Measurements from ENCODE around the gene P3H3.

Gene P3H3

DNA sequence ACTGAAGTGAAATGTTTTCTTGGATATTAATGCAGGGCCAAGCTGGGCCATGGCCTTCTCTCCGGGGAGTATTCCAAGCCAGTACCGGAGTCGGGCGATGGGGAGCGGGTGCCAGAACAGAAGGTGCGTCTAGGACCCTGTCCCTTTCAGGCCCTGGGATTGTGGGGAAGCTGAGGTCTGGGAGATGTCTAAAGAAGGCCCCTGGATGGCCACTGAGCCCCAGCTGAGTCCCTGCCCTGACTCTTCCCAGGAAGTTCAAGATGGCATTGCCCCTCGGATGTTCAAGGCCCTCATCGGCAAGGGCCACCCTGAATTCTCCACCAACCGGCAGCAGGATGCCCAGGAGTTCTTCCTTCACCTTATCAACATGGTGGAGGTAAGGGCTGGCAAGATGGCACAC lies 31.9 kb downstream of the P3H3 start:
- no peak overlapping the region for H2AFZ ChIP-seq (ENCODE audit: low read depth, low read length)
- H3K9ac ChIP-seq (ENCODE audit: low read length) = no peak overlapping the region
- 0 out of 2 replicates have a peak, but pooled peaks cover under 1% of the 10 kb centered on the region for H3K79me2 ChIP-seq (ENCODE audit: low read length)
- no peak for TF ChIP-seq EZH2phosphoT487 (IDR thresholded peaks at IDR 0.05; ENCODE audit: low read depth)
- TF ChIP-seq, protein P1, sequence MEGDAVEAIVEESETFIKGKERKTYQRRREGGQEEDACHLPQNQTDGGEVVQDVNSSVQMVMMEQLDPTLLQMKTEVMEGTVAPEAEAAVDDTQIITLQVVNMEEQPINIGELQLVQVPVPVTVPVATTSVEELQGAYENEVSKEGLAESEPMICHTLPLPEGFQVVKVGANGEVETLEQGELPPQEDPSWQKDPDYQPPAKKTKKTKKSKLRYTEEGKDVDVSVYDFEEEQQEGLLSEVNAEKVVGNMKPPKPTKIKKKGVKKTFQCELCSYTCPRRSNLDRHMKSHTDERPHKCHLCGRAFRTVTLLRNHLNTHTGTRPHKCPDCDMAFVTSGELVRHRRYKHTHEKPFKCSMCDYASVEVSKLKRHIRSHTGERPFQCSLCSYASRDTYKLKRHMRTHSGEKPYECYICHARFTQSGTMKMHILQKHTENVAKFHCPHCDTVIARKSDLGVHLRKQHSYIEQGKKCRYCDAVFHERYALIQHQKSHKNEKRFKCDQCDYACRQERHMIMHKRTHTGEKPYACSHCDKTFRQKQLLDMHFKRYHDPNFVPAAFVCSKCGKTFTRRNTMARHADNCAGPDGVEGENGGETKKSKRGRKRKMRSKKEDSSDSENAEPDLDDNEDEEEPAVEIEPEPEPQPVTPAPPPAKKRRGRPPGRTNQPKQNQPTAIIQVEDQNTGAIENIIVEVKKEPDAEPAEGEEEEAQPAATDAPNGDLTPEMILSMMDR (IDR thresholded peaks at IDR 0.05; ENCODE audit: low read depth, low read length) = no peak
- peaks cover 57% of the 10 kb centered on the region for H3K36me3 ChIP-seq (replicated peaks; ENCODE audit: low read depth, low read length)
- H3K4me2 ChIP-seq (ENCODE audit: low read length) = no peak overlapping the region
- no peaks in the 10 kb centered on the region for H3K9me3 ChIP-seq (ENCODE audit: insufficient read depth, low read length)
- H4K20me1 ChIP-seq (ENCODE audit: insufficient read depth, low read length) = no peaks in the 10 kb centered on the region
- H3K27me3 ChIP-seq (ENCODE audit: low read depth, low read length) = no peaks in the 10 kb centered on the region
- no peak overlapping the region for H3K4me3 ChIP-seq (ENCODE audit: low read length)
- H3K27ac ChIP-seq (ENCODE audit: low read length) = no peak overlapping the region
- no peaks in the 10 kb centered on the region for H3K4me1 ChIP-seq (ENCODE audit: low read length)

DNA sequence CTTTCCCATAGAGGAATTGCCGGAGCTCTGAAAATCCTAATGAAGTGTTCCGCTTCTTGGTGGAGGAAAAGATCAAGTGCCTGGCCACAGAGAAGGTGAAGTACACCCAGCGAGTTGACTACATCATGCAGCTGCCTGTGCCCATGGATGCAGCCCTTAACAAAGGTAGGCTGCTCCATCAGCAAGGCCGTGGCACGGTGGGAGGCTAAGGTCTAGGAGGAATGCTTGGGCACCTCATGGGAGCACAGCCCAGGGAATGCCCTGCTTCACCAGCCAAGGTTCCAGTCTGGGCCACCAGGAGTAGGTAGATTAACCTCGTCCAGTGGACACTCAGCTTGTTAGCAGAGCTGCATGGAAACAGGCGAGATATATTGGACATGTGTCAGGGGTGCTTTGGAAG lies 32.7 kb downstream of the P3H3 start:
- Histone ChIP-seq H3K27ac (ENCODE audit: low read length) (no peak overlapping the region), H3K27me3 (ENCODE audit: low read depth, low read length) (no peaks in the 10 kb centered on the region), H3K4me2 (ENCODE audit: low read length) (no peak overlapping the region), H4K20me1 (ENCODE audit: insufficient read depth, low read length) (no peaks in the 10 kb centered on the region), H3K9ac (ENCODE audit: low read length) (no peak overlapping the region), H3K4me3 (ENCODE audit: low read length) (no peak overlapping the region), H3K4me1 (ENCODE audit: low read length) (no peaks in the 10 kb centered on the region), H3K36me3 (replicated peaks; ENCODE audit: low read depth, low read length) (peaks cover 56% of the 10 kb centered on the region), H3K79me2 (ENCODE audit: low read length) (no peaks in the 10 kb centered on the region), H3K9me3 (ENCODE audit: insufficient read depth, low read length) (no peaks in the 10 kb centered on the region), H2AFZ (ENCODE audit: low read depth, low read length) (no peak overlapping the region)
- TF ChIP-seq, protein P1 (IDR thresholded peaks at IDR 0.05; ENCODE audit: low read depth, low read length) = no peak
- TF ChIP-seq EZH2phosphoT487 (IDR thresholded peaks at IDR 0.05; ENCODE audit: low read depth) = no peak

DNA sequence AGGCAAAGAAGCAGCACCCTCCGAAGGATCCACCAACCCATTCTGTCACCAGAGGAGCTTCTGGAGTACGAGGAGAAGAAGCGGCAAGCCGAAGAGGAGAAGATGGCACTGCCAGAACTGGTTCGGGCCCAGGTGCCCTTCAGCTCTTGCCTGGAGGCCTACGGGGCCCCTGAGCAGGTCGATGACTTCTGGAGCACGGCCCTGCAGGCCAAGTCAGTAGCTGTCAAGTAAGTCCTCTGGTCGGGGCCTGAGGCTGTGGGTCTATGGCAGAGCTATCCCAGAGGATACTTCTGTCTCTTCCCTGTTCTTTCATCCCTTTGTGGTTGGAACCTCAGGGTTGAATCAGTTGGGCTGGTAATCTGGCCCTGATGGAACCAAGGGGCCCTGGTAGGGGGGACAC lies 33.2 kb downstream of the P3H3 start:
- Histone ChIP-seq H3K4me2 (ENCODE audit: low read length) (no peak overlapping the region), H3K27me3 (ENCODE audit: low read depth, low read length) (no peaks in the 10 kb centered on the region), H3K4me3 (ENCODE audit: low read length) (no peak overlapping the region), H3K79me2 (ENCODE audit: low read length) (no peaks in the 10 kb centered on the region), H2AFZ (ENCODE audit: low read depth, low read length) (no peak overlapping the region), H4K20me1 (ENCODE audit: insufficient read depth, low read length) (no peaks in the 10 kb centered on the region), H3K27ac (ENCODE audit: low read length) (no peak overlapping the region), H3K36me3 (replicated peaks; ENCODE audit: low read depth, low read length) (peaks cover 55% of the 10 kb centered on the region), H3K9me3 (ENCODE audit: insufficient read depth, low read length) (no peaks in the 10 kb centered on the region), H3K9ac (ENCODE audit: low read length) (no peak overlapping the region), H3K4me1 (ENCODE audit: low read length) (peaks cover under 1% of the 10 kb centered on the region)
- no peak for TF ChIP-seq EZH2phosphoT487 (IDR thresholded peaks at IDR 0.05; ENCODE audit: low read depth)
- TF ChIP-seq, protein P1 (IDR thresholded peaks at IDR 0.05; ENCODE audit: low read depth, low read length) = no peak

DNA sequence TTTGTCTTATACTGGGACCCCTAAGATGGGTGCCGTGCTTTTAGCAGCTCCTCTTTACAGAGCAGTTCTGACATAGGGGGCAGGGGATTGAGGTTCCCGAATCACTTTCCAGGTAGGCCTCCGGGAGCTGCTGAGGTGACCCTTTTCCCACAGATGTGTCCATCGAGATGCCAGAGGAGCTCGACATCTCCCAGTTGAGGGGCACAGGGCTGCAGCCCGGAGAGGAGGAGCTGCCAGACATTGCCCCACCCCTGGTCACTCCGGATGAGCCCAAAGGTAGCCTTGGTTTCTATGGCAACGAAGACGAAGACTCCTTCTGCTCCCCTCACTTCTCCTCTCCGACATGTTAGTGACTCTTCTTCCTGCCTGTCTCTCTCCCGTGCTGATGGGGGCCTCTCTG lies 34.8 kb downstream of the P3H3 start:
- peaks cover 7% of the 10 kb centered on the region for H3K79me2 ChIP-seq (ENCODE audit: low read length)
- H2AFZ ChIP-seq (ENCODE audit: low read depth, low read length) = no peak overlapping the region
- no peak overlapping the region for H3K9ac ChIP-seq (ENCODE audit: low read length)
- no peak overlapping the region for H3K4me3 ChIP-seq (ENCODE audit: low read length)
- H3K27ac ChIP-seq (ENCODE audit: low read length) = no peak overlapping the region
- peaks cover 46% of the 10 kb centered on the region for H3K36me3 ChIP-seq (replicated peaks; ENCODE audit: low read depth, low read length)
- H3K4me1 ChIP-seq (ENCODE audit: low read length) = peaks cover 7% of the 10 kb centered on the region
- no peak overlapping the region for H3K4me2 ChIP-seq (ENCODE audit: low read length)
- H4K20me1 ChIP-seq (ENCODE audit: insufficient read depth, low read length) = peaks cover under 1% of the 10 kb centered on the region; the same call in 1 of the 2 replicates
- no peaks in the 10 kb centered on the region for H3K9me3 ChIP-seq (ENCODE audit: insufficient read depth, low read length)
- TF ChIP-seq EZH2phosphoT487 (IDR thresholded peaks at IDR 0.05; ENCODE audit: low read depth) = no peak
- no peaks in the 10 kb centered on the region for H3K27me3 ChIP-seq (ENCODE audit: low read depth, low read length)

Data from OCI-LY3 (cell line).